Esophagus muscularis mucosa (tissue), 4 donors: Measurements from ENCODE around the gene MAP3K6. TPM values are rescaled to one million over a fixed set of nuclear protein-coding genes. Genes with fewer than 3 reads are reported as not detected.

ENCODE experiments used
- DNase-seq: peaks from one replicate; pipeline ENCODE4 v3.0.0-alpha.2; 2017; ENCODE audit errors: extremely low spot score
- H3K27ac ChIP-seq, 4 donors: fragments of 200-600 bp; sonication (generic); replicated peaks in 1 of 4; 1 replicate in 3 of 4; 2 replicates in 1 of 4; pipeline ENCODE4 v1.5.1; 2016 to 2019; ENCODE audit warnings: mild to moderate bottlenecking in 1 of 4
- H3K27me3 ChIP-seq, 4 donors: fragments of 200-600 bp; sonication (generic); one replicate each; pipeline versions ENCODE4 v1.5.1 to v1.6.0; 2016 to 2019
- H3K36me3 ChIP-seq, 4 donors: fragments of 200-600 bp; sonication (generic); one replicate each; pipeline ENCODE4 v1.5.1; 2016 to 2019
- H3K4me1 ChIP-seq, 4 donors: fragments of 200-600 bp; sonication (generic); one replicate each; pipeline ENCODE4 v1.5.1; 2016 to 2019
- H3K4me3 ChIP-seq, 4 donors: fragments of 200-600 bp; sonication (generic); 1 replicate in 2 of 4; 2 replicates in 2 of 4; pipeline ENCODE4 v1.5.1; 2016 to 2019; ENCODE audit warnings: mild to moderate bottlenecking in 4 of 4, moderate library complexity in 1 of 4
- H3K9me3 ChIP-seq, 4 donors: fragments of 200-600 bp; sonication (generic); 1 replicate in 3 of 4; 2 replicates in 1 of 4; pipeline ENCODE4 v1.5.1; 2016 to 2019
- EP300 ChIP-seq: sonication (generic); formaldehyde crosslinking; IDR thresholded peaks from one replicate; pipeline ENCODE4 v1.6.1; 2017; ENCODE audit warnings: antibody characterized with exemption
- POLR2A ChIP-seq: fragments of 450-650 bp; IDR thresholded peaks from one replicate; pipeline ENCODE4 v1.6.1; 2017; ENCODE audit warnings: antibody characterized with exemption, moderate library complexity, mild to moderate bottlenecking, low read depth
- POLR2AphosphoS5 ChIP-seq, 2 donors: sonication (generic); formaldehyde crosslinking; IDR thresholded peaks; one replicate each; pipeline ENCODE4 v1.6.1; 2017; ENCODE audit warnings: antibody characterized with exemption in 2 of 2
- WGBS: methylation state at CpG from one replicate; pipeline ENCODE4 v1.1.5; 2018; 5-methylcytosine and 5-hydroxymethylcytosine counted together
- intact Hi-C: fragments of 100-400 bp; cut with DNase I; formaldehyde crosslinking; loops from one replicate; pipeline ENCODE4 v1.15.1; 2023
- total RNA-seq, 4 donors: library from RNA; depleted of rRNA; stranded (reverse); fragments of >200 nt; gene quantifications; one replicate each; pipeline versions ENCODE4 v1.1.0 to v1.2.1, GENCODE V29; 2016
- TF ChIP-seq, protein P1 (sequence below), 3 experiments: fragments of 200-600 bp in 2 of 3; fragments of 450-650 bp in 1 of 3; sonication (generic) in 2 of 3; IDR thresholded peaks; one replicate each; pipeline ENCODE4 v1.5.1; 2017 to 2019; ENCODE audit warnings: antibody characterized with exemption in 3 of 3, mild to moderate bottlenecking in 2 of 3, moderate library complexity in 1 of 3

The MAP3K6 gene
- total RNA-seq, 4 donors from 2014 or later = 29.7 to 80.1 (median 55.4) TPM

DNA sequence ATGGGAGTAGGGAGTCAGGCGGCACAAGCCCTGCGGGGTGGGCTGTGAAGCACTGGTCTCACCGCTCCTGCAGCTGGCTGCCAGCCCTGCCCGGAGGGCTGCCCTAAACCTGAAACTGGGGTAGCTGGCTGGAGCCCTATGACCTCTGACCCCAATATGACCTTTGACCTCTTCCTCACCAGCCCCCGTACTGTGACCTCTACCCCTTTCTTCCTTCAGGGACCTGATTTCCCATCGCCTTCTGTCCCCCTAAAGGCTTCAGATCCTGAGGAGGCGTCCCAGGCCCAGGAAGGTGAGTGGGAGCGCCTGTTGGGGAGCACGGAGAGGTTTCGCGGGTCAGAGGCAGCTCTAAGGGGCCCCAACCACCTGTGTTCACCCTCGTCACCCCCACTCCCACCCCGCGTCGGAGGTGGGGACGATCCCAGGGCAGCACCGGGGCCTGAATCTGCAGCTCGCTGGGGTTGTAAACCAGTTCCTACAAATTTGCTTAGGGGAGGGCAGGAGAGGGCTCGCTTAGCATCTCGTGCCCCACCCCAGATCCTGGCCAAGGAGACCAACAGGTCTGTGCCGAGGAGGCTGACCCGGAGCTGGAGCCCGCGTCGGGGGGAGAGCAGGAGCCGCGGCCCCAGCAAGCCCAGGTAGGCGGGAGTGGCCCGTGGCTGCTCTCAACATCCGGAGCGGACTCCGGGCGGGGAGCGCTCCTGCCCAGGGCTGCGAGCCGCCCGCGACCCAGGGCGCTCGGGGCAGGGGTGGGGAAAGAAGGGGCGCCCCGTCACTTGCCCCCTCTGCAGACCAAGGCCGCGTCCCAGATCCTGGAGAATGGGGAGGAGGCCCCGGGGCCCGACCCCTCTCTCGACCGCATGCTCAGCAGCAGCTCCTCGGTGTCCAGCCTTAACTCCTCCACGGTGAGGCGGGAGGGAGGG is 17.6 kb downstream of the MAP3K6 start:
- H3K27me3 ChIP-seq = peaks cover 0 to 40% (median 7%) of the 10 kb centered on the region in 4 donors
- WGBS = 36% methylated on average over 24 of the region's 51 CpGs
- intact Hi-C loops = no loop called here
- DNase-seq = no peak
- TF ChIP-seq POLR2A = no peak
- TF ChIP-seq, protein P1, sequence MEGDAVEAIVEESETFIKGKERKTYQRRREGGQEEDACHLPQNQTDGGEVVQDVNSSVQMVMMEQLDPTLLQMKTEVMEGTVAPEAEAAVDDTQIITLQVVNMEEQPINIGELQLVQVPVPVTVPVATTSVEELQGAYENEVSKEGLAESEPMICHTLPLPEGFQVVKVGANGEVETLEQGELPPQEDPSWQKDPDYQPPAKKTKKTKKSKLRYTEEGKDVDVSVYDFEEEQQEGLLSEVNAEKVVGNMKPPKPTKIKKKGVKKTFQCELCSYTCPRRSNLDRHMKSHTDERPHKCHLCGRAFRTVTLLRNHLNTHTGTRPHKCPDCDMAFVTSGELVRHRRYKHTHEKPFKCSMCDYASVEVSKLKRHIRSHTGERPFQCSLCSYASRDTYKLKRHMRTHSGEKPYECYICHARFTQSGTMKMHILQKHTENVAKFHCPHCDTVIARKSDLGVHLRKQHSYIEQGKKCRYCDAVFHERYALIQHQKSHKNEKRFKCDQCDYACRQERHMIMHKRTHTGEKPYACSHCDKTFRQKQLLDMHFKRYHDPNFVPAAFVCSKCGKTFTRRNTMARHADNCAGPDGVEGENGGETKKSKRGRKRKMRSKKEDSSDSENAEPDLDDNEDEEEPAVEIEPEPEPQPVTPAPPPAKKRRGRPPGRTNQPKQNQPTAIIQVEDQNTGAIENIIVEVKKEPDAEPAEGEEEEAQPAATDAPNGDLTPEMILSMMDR (IDR thresholded peaks at IDR 0.05) = no peak
- no peak for TF ChIP-seq POLR2AphosphoS5 (IDR thresholded peaks at IDR 0.05)
- no peak for TF ChIP-seq EP300
- no peaks in the 10 kb centered on the region for H3K9me3 ChIP-seq
- no peak overlapping the region for H3K27ac ChIP-seq
- peaks cover 23 to 32% (median 30%) of the 10 kb centered on the region in 4 donors for H3K4me1 ChIP-seq
- H3K4me3 ChIP-seq = peak overlapping the region; percentile 53 to 59 (median 56)
- peaks cover 11 to 17% (median 14%) of the 10 kb centered on the region in 4 donors for H3K36me3 ChIP-seq

DNA sequence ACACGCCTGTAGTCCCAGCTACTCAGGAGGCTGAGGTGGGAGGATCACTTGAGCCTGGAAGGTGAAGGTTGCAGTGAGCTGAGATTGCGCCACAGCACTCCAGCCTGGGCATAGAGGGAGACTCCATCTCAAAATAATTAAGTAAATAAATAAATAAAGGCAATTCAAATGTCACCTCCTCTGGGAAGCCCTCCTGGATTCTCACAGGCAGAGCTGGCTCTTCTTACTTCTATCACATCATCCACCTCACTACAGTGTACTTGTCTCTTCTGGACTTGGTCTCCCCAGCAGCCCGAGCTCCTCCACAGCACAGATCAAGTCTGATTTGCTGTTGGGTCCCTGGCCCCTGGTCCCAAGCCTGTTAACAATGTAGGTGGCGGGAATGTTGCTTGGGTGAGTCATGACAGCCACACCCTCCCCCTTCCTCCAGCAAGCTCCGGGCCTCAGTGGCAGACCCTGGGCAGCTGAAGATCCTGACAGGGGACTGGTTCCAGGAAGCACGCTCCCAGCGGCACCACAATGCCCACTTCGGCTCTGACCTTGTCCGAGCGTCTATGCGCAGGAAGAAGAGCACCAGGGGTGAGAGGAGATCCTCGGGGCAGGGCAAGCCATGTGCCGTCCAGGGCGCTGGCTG is 19.7 kb downstream of the MAP3K6 start:
- peaks cover 23 to 38% (median 30%) of the 10 kb centered on the region in 4 donors for H3K4me1 ChIP-seq
- no peak for TF ChIP-seq POLR2AphosphoS5 (IDR thresholded peaks at IDR 0.05)
- no peak for DNase-seq
- no peaks in the 10 kb centered on the region for H3K9me3 ChIP-seq
- no peak overlapping the region for H3K4me3 ChIP-seq
- H3K27ac ChIP-seq = no peak overlapping the region
- peaks cover 0 to under 1% (median 0%) of the 10 kb centered on the region in 4 donors for H3K36me3 ChIP-seq
- intact Hi-C loops = no loop called here
- H3K27me3 ChIP-seq = peaks cover 0 to 40% (median 7%) of the 10 kb centered on the region in 4 donors
- WGBS = 83% methylated on average over 14 of the region's 14 CpGs

DNA sequence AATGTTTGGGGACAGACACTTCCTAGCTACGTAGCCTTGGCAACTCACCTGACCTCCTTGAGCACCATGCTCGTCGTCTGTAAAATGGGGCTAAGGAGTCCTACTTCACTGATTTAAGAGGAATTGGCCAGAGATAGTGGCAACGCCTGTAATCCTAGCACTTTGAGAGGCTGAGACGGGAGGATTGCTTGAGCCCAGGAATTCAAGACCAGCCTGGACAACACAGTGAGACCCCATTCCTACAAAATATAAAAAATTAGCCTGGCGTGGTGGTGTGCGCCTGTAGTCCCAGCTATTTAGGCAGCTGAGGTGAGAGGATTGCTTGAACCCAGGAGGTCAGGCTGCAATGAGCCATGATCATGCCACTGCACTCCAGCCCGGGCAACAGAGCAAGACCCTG is 20.4 kb downstream of the MAP3K6 start:
- H3K4me3 ChIP-seq = no peak overlapping the region
- no peak overlapping the region for H3K27ac ChIP-seq
- WGBS = 92% methylated on average over 8 of the region's 8 CpGs
- intact Hi-C loops = no loop called here
- peaks cover 23 to 41% (median 29%) of the 10 kb centered on the region in 4 donors for H3K4me1 ChIP-seq
- DNase-seq = no peak
- H3K36me3 ChIP-seq = no peaks in the 10 kb centered on the region
- H3K27me3 ChIP-seq = peaks cover 0 to 40% (median 7%) of the 10 kb centered on the region in 4 donors
- TF ChIP-seq POLR2A (no peak), POLR2AphosphoS5 (IDR thresholded peaks at IDR 0.05) (no peak), EP300 (no peak)
- TF ChIP-seq, protein P1 (IDR thresholded peaks at IDR 0.05) = no peak
- no peaks in the 10 kb centered on the region for H3K9me3 ChIP-seq

DNA sequence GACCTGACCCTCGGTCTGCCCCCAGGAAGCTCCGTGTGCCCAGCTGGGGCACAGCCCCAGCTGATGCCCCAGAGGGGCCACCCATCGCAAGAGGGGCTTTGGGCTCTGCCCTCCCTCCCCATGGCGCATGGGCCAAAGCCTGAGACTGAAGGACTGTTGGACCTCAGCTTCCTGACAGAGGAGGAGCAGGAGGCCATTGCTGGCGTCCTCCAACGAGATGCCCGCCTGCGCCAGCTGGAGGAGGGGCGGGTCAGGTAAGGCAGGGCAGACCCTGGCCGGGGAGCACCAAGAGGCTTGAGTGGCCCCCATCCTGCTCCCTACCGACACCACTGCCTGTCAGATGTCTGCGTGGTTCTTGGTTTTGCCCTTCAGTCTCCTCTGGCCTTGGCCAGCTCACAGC is 21.5 kb downstream of the MAP3K6 start:
- intact Hi-C loops = no loop called here
- Histone ChIP-seq H3K27me3 (peaks cover 0 to 30% (median 5%) of the 10 kb centered on the region in 4 donors), H3K4me1 (peaks cover 14 to 30% (median 18%) of the 10 kb centered on the region in 4 donors), H3K36me3 (no peaks in the 10 kb centered on the region), H3K27ac (no peak overlapping the region), H3K4me3 (no peak overlapping the region), H3K9me3 (no peaks in the 10 kb centered on the region)
- 93% methylated on average over 3 of the region's 12 CpGs for WGBS
- TF ChIP-seq POLR2AphosphoS5 (IDR thresholded peaks at IDR 0.05) (no peak), EP300 (no peak), POLR2A (no peak)
- TF ChIP-seq, protein P1 (IDR thresholded peaks at IDR 0.05) = no peak
- no peak for DNase-seq

DNA sequence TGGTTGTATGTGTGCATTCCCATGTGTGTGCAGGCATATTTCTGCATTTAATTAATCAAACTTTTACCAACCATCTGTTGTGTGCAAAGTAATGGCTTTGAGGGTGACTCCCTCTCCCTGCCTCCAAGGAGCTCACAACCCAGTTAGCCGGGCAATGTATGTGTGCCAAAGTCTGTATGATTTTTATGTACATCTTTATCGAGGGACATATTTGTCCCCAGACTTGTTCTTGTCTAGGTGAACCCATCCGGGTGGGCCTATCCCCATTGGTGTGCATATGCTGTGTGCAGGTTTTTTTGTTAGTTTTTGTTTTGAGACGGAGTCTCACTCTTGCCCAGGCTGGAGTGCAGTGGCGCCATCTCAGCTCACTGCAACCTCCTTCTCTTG is 23.1 kb downstream of the MAP3K6 start:
- TF ChIP-seq, protein P1 (IDR thresholded peaks at IDR 0.05) = no peak
- TF ChIP-seq EP300 (no peak), POLR2A (no peak), POLR2AphosphoS5 (IDR thresholded peaks at IDR 0.05) (no peak)
- intact Hi-C loops = no loop called here
- H3K36me3 ChIP-seq = peaks cover 0 to under 1% (median 0%) of the 10 kb centered on the region in 4 donors
- H3K27ac ChIP-seq = no peak overlapping the region
- WGBS = 61% methylated on average over 5 of the region's 5 CpGs
- no peak for DNase-seq
- H3K27me3 ChIP-seq = peaks cover 0 to 13% (median 0%) of the 10 kb centered on the region in 4 donors
- peaks cover 0 to 13% (median 2%) of the 10 kb centered on the region in 4 donors for H3K4me1 ChIP-seq
- H3K9me3 ChIP-seq = no peaks in the 10 kb centered on the region
- no peak overlapping the region for H3K4me3 ChIP-seq
